Muscle of leg (tissue), 16 donors: Measurements from ENCODE around the gene CD59. TPM values are rescaled to one million over a fixed set of nuclear protein-coding genes. Genes with fewer than 3 reads are reported as not detected.

Experiments
- DNase-seq: peaks from one replicate; pipeline ENCODE4 v3.0.0; 2013
- H3K27ac ChIP-seq: one replicate; pipeline ENCODE4 v1.5.1; 2013; ENCODE audit warnings: mild to moderate bottlenecking, low read length, control low read depth
- H3K27me3 ChIP-seq: one replicate; pipeline ENCODE4 v1.6.1; 2013; ENCODE audit warnings: low read length; ENCODE audit not compliant: control insufficient read depth, insufficient read depth
- H3K36me3 ChIP-seq: one replicate; pipeline ENCODE4 v1.6.1; 2013; ENCODE audit warnings: low read length; ENCODE audit not compliant: control insufficient read depth, insufficient read depth
- H3K4me1 ChIP-seq: one replicate; pipeline ENCODE4 v1.6.1; 2013; ENCODE audit warnings: low read length; ENCODE audit not compliant: control insufficient read depth, insufficient read depth
- H3K4me3 ChIP-seq: one replicate; pipeline ENCODE4 v1.5.1; 2013; ENCODE audit warnings: low read length, control low read depth
- H3K9me3 ChIP-seq: replicated peaks from 2 replicates; pipeline ENCODE4 v1.6.1; 2013; ENCODE audit warnings: low read depth, low read length; ENCODE audit not compliant: control insufficient read depth
- WGBS: methylation state at CpG from one replicate; pipeline ENCODE4 v1.1.5; 2013; ENCODE audit warnings: missing lambda C conversion rate; ENCODE audit not compliant: insufficient coverage; 5-methylcytosine and 5-hydroxymethylcytosine counted together
- long read RNA-seq, 11 donors: transcript quantifications; one replicate each; lab custom pipeline, GENCODE V29; 2026
- polyA plus RNA-seq, 8 donors: library from polyadenylated mRNA; unstranded; fragments of 120-200 nt; gene quantifications; one replicate each; pipeline versions ENCODE4 v1.2.1 to v1.2.3, GENCODE V29; 2013; ENCODE audit warnings: inconsistent platforms in 1 of 8, low replicate concordance in 1 of 8; ENCODE audit not compliant: insufficient read length in 8 of 8, insufficient read depth in 1 of 8
- total RNA-seq: library from RNA; stranded (reverse); fragments of 120-200 nt; gene quantifications from one replicate; pipeline ENCODE4 v1.2.4, GENCODE V29; 2013

Gene CD59, protein sequence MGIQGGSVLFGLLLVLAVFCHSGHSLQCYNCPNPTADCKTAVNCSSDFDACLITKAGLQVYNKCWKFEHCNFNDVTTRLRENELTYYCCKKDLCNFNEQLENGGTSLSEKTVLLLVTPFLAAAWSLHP
- total RNA-seq (139 TPM), polyA plus RNA-seq (100 to 1,000 TPM in 5 of 8 donors, 10 to 100 TPM in 3; 86.6 to 149 (median 104) TPM)
- long read RNA-seq, donor 1, full-length matches to known transcripts: 22 of 28 reads
- long read RNA-seq, donor 1, partial matches to known transcripts: 6 of 28 reads
- long read RNA-seq, donor 1, other reads (novel, unspliced or antisense): 0 of 28 reads
- long read RNA-seq, donor 2: 0 reads
- long read RNA-seq, donor 3, full-length matches to known transcripts: 46 of 46 reads
- long read RNA-seq, donor 3, partial matches to known transcripts: 0 of 46 reads
- long read RNA-seq, donor 3, other reads (novel, unspliced or antisense): 0 of 46 reads
- long read RNA-seq, donor 4, full-length matches to known transcripts: 29 of 29 reads
- long read RNA-seq, donor 4, partial matches to known transcripts: 0 of 29 reads
- long read RNA-seq, donor 4, other reads (novel, unspliced or antisense): 0 of 29 reads
- long read RNA-seq, donor 5, full-length matches to known transcripts: 115 of 122 reads
- long read RNA-seq, donor 5, partial matches to known transcripts: 7 of 122 reads
- long read RNA-seq, donor 5, other reads (novel, unspliced or antisense): 0 of 122 reads
- long read RNA-seq, donor 6, full-length matches to known transcripts: 62 of 62 reads
- long read RNA-seq, donor 6, partial matches to known transcripts: 0 of 62 reads
- long read RNA-seq, donor 6, other reads (novel, unspliced or antisense): 0 of 62 reads
- long read RNA-seq, donor 7, full-length matches to known transcripts: 40 of 40 reads
- long read RNA-seq, donor 7, partial matches to known transcripts: 0 of 40 reads
- long read RNA-seq, donor 7, other reads (novel, unspliced or antisense): 0 of 40 reads
- long read RNA-seq, donor 8, full-length matches to known transcripts: 35 of 35 reads
- long read RNA-seq, donor 8, partial matches to known transcripts: 0 of 35 reads
- long read RNA-seq, donor 8, other reads (novel, unspliced or antisense): 0 of 35 reads
- long read RNA-seq, donor 9, full-length matches to known transcripts: 30 of 30 reads
- long read RNA-seq, donor 9, partial matches to known transcripts: 0 of 30 reads
- long read RNA-seq, donor 9, other reads (novel, unspliced or antisense): 0 of 30 reads
- long read RNA-seq, donor 10, full-length matches to known transcripts: 59 of 59 reads
- long read RNA-seq, donor 10, partial matches to known transcripts: 0 of 59 reads
- long read RNA-seq, donor 10, other reads (novel, unspliced or antisense): 0 of 59 reads
- long read RNA-seq, donor 11, full-length matches to known transcripts: 48 of 48 reads
- long read RNA-seq, donor 11, partial matches to known transcripts: 0 of 48 reads
- long read RNA-seq, donor 11, other reads (novel, unspliced or antisense): 0 of 48 reads

- DNase-seq: peak; percentile 94
- Histone ChIP-seq H3K9me3 (no peaks in the 10 kb centered on the region), H3K27ac (peak within 1 kb of the TSS; percentile 83), H3K4me3 (peak within 1 kb of the TSS; percentile 95), H3K36me3 (peaks cover 5% of the 10 kb centered on the region), H3K4me1 (peaks cover 19% of the 10 kb centered on the region), H3K27me3 (no peaks in the 10 kb centered on the region)
- under 1% methylated on average over 39 of the region's 48 CpGs for WGBS
These were observed at the start of gene CD59 for GRCh38 chr11:33736148-33736812. Gene CD59 (minus strand): TSS chr11:33736423. CDS start chr11:33722445, 13,978 bp downstream.

- no CpG with 5 or more reads among the region's 3 CpGs for WGBS
- no peaks in the 10 kb centered on the region for H3K27me3 ChIP-seq
These were observed 49.4 kb upstream of the CD59 start for GRCh38 chr11:33785609-33786008.

GRCh38 chr11:33779849-33780528 lies 43.8 kb upstream of the CD59 start:
- Histone ChIP-seq H3K4me1 (peaks cover 27% of the 10 kb centered on the region), H3K9me3 (no peaks in the 10 kb centered on the region), H3K27me3 (peaks cover 22% of the 10 kb centered on the region), H3K36me3 (no peaks in the 10 kb centered on the region), H3K27ac (no peak overlapping the region), H3K4me3 (no peak overlapping the region)
- peak; percentile 78 for DNase-seq
- WGBS: 40% methylated on average over 4 of the region's 7 CpGs

More at GRCh38 chr11:33785609-33786008, 49.4 kb upstream of the CD59 start:
- Histone ChIP-seq H3K4me1 (no peaks in the 10 kb centered on the region), H3K9me3 (no peaks in the 10 kb centered on the region), H3K36me3 (no peaks in the 10 kb centered on the region), H3K27ac (no peak overlapping the region), H3K4me3 (no peak overlapping the region)
- DNase-seq: no peak

DNA sequence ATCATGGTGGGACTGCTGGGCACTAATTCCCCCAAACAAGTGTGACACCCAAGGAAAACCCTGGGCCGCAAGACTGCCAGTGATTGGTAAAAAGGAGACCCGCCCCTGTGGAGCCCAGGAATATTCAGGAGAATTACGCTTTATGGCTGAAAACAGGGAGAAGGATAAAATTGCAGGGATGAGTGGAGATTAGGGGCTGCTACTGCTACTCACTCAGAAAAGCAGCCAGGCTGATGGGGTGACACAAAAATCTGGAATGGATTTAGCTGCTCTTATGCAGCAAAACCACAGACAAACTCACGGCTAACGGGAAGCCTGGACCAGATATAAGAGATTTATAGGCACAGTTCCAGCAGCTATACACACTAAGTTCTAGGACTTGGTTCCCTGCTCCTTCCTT lies 42.5 kb upstream of the CD59 start:
- no peak overlapping the region for H3K4me3 ChIP-seq
- peaks cover 32% of the 10 kb centered on the region for H3K4me1 ChIP-seq
- no peak overlapping the region for H3K27ac ChIP-seq
- H3K36me3 ChIP-seq: no peaks in the 10 kb centered on the region
- H3K9me3 ChIP-seq: no peaks in the 10 kb centered on the region
- WGBS: 6% methylated on average over 3 of the region's 5 CpGs
- peaks cover 22% of the 10 kb centered on the region for H3K27me3 ChIP-seq
- DNase-seq: peak; percentile 93

- Histone ChIP-seq H3K27me3 (peaks cover 22% of the 10 kb centered on the region), H3K36me3 (no peaks in the 10 kb centered on the region), H3K4me1 (peaks cover 36% of the 10 kb centered on the region), H3K27ac (no peak overlapping the region), H3K9me3 (no peaks in the 10 kb centered on the region), H3K4me3 (no peak overlapping the region)
- no peak for DNase-seq
- 48% methylated on average over 4 of the region's 9 CpGs for WGBS
These were observed 41.7 kb upstream of the CD59 start for GRCh38 chr11:33777906-33778305.

DNA sequence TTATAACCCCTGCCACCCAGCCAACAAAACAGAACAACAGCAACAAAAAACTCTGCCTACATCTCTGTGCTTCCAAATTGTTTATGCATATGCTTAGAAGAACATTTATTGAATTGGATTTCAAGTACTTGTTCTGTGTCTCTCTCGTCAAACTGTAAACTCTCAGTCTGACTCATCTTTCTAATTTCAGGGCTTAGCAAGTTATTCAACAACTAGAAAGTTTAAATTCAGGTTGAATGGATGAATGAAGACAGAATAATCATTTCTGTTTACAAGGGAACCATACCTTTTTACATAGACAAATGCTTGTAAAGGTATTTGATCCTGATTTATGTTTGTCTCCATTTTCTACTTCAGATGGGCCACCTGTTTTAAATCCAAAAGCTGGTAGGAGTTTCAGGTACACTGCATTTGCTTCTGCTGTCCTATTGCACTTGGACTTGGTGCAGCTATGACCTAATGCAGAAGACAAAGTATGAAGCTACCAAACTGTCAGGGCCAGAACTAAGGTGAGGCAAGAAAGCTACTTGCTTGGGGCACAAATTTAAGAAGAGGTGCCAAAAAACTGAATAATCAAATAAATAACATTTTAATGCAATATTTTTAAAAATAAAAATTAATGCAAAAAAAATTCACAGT lies 39.7 kb upstream of the CD59 start:
- H3K4me3 ChIP-seq: no peak overlapping the region
- H3K9me3 ChIP-seq: no peaks in the 10 kb centered on the region
- WGBS: no CpG with 5 or more reads among the region's 1 CpG
- no peaks in the 10 kb centered on the region for H3K36me3 ChIP-seq
- no peak overlapping the region for H3K27ac ChIP-seq
- H3K4me1 ChIP-seq: peaks cover 36% of the 10 kb centered on the region
- DNase-seq: no peak
- H3K27me3 ChIP-seq: peaks cover 22% of the 10 kb centered on the region

- H3K27me3 ChIP-seq: peaks cover 22% of the 10 kb centered on the region
- H3K4me3 ChIP-seq: no peak overlapping the region
- DNase-seq: no peak
- WGBS: 40% methylated on average over 2 of the region's 7 CpGs
- H3K4me1 ChIP-seq: peaks cover 35% of the 10 kb centered on the region
- no peaks in the 10 kb centered on the region for H3K9me3 ChIP-seq
- H3K27ac ChIP-seq: no peak overlapping the region
- peaks cover 2% of the 10 kb centered on the region for H3K36me3 ChIP-seq
These were observed 39.2 kb upstream of the CD59 start for GRCh38 chr11:33775467-33775807.

DNA sequence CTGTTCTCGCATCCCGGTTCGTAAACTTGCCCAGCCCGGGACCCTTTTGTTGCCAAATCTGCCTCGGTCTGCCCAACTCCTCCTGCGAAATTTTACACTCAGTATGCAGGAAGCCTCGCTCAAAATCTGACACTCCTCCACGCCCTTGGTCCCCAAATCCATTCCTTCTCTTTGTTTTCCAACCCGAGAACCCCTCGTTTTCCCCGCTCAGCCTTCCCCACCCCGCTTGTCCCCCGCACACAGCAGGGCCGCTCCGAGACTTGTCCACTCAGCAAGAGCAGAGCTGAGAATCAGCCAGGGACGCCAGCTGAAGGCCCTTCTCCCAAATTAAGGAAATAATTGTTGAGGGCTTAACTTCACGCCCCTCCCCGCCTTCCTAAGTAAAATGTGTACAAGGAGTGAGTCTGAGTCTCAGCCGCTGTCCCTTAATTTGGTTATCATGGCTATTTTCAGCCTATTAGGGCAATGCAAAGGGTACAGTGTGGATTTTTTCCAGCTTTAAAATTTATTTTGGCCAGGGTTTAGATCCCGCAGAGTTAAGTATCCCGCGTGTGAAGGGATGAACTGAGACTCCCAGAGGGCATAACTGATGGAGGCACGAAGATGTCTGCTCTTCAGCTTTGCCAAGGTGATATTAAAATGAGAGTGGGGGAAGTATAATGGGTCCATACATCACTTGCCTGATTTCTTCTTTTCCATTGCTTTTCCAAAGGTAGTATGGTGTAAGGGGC lies 38.7 kb upstream of the CD59 start:
- Histone ChIP-seq H3K9me3 (no peaks in the 10 kb centered on the region), H3K27me3 (peaks cover 22% of the 10 kb centered on the region), H3K4me3 (peak overlapping the region; percentile 94), H3K36me3 (peaks cover 5% of the 10 kb centered on the region), H3K27ac (peak overlapping the region; percentile 80), H3K4me1 (peaks cover 30% of the 10 kb centered on the region)
- no peak for DNase-seq
- WGBS: 1% methylated on average over 16 of the region's 23 CpGs
